ENCODE results near the gene FOXE1. TPM values are rescaled to one million over a fixed set of nuclear protein-coding genes. Genes with fewer than 3 reads are reported as not detected.

The FOXE1 gene
- total and polyA plus RNA-seq, 2 experiments from 2014 or later, result 0.45 TPM; not detected in 1

- no peak for TF ChIP-seq ZNF462 (CRISPR knock-in tag; IDR thresholded peaks at IDR 0.05)
- no peak for TF ChIP-seq ZNF114 (CRISPR knock-in tag; IDR thresholded peaks at IDR 0.05)
- no peak for TF ChIP-seq ZNF331 (CRISPR knock-in tag; IDR thresholded peaks at IDR 0.05; ENCODE audit: low read depth)
- no peak for TF ChIP-seq EZH2phosphoT487 (IDR thresholded peaks at IDR 0.05; ENCODE audit: unreplicated experiment)
- TF ChIP-seq CREB1 (CRISPR knock-in tag; IDR thresholded peaks at IDR 0.05; ENCODE audit: low read depth), result no peak
- TF ChIP-seq, protein P1, sequence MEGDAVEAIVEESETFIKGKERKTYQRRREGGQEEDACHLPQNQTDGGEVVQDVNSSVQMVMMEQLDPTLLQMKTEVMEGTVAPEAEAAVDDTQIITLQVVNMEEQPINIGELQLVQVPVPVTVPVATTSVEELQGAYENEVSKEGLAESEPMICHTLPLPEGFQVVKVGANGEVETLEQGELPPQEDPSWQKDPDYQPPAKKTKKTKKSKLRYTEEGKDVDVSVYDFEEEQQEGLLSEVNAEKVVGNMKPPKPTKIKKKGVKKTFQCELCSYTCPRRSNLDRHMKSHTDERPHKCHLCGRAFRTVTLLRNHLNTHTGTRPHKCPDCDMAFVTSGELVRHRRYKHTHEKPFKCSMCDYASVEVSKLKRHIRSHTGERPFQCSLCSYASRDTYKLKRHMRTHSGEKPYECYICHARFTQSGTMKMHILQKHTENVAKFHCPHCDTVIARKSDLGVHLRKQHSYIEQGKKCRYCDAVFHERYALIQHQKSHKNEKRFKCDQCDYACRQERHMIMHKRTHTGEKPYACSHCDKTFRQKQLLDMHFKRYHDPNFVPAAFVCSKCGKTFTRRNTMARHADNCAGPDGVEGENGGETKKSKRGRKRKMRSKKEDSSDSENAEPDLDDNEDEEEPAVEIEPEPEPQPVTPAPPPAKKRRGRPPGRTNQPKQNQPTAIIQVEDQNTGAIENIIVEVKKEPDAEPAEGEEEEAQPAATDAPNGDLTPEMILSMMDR (conservative IDR thresholded peaks at IDR 0.05; ENCODE audit: low read depth in 2 of 2), result no peak
- no peak for TF ChIP-seq JUNB (IDR thresholded peaks at IDR 0.05; ENCODE audit: unreplicated experiment)
Observed at GRCh38 chr9:97860451-97861147, 7.6 kb downstream of the FOXE1 start (continued).

DNA sequence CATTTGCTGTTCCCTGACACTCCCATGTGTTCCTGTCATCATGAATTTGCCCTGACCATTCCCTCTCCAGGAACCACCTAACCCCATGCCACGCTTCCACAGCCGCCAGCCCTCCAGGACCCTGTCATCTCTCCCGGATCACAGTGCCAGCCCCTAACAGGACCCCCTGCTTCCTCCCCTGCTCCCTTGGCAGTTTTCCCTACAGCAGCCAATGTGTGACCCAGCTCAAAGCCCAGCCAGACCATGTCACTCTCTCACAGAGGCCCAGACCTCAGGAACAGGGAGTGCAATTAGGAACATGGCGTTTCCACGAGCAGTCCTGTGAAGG is 8.1 kb downstream of the FOXE1 start:
- H3K9me2 ChIP-seq (ENCODE audit: insufficient read depth), result no peaks in the 10 kb centered on the region
- Mint-ChIP-seq H3K27ac (no peak overlapping the region), H3K4me1 (peaks cover 12% of the 10 kb centered on the region), H3K36me3 (ENCODE audit: low read depth) (no peaks in the 10 kb centered on the region), H3K4me3 (no peak overlapping the region), H3K27me3 (ENCODE audit: insufficient read depth, low read depth, poor library complexity) (peaks cover 69% of the 10 kb centered on the region), H3K9me3 (peaks cover 2% of the 10 kb centered on the region; the same call in 2 of the 3 replicates)
- H4K20me1 ChIP-seq (replicated peaks; ENCODE audit: insufficient read depth), result peaks cover 13% of the 10 kb centered on the region
- no peaks in the 10 kb centered on the region for H3K79me2 ChIP-seq (replicated peaks; ENCODE audit: insufficient read depth)
- DNase-seq (ENCODE audit: low spot score), result no peak
- peaks cover 6% of the 10 kb centered on the region; the same call in 1 of the 2 replicates for H3F3A ChIP-seq (replicated peaks; ENCODE audit: low read depth)
- H3K27ac ChIP-seq (ENCODE audit: low read depth), result no peak overlapping the region
- no peak overlapping the region for H2AFZ ChIP-seq
- H3K27me3 ChIP-seq (ENCODE audit: insufficient read depth), result peaks cover 89% of the 10 kb centered on the region
- H3K4me1 ChIP-seq (ENCODE audit: insufficient read depth), result peaks cover 17% of the 10 kb centered on the region
- H3K36me3 ChIP-seq (ENCODE audit: insufficient read depth), result no peaks in the 10 kb centered on the region
- H3K4me3 ChIP-seq, result no peak overlapping the region
- no peak for ATAC-seq
- H3K4me2 ChIP-seq, result no peak overlapping the region
- TF ChIP-seq, protein P2, sequence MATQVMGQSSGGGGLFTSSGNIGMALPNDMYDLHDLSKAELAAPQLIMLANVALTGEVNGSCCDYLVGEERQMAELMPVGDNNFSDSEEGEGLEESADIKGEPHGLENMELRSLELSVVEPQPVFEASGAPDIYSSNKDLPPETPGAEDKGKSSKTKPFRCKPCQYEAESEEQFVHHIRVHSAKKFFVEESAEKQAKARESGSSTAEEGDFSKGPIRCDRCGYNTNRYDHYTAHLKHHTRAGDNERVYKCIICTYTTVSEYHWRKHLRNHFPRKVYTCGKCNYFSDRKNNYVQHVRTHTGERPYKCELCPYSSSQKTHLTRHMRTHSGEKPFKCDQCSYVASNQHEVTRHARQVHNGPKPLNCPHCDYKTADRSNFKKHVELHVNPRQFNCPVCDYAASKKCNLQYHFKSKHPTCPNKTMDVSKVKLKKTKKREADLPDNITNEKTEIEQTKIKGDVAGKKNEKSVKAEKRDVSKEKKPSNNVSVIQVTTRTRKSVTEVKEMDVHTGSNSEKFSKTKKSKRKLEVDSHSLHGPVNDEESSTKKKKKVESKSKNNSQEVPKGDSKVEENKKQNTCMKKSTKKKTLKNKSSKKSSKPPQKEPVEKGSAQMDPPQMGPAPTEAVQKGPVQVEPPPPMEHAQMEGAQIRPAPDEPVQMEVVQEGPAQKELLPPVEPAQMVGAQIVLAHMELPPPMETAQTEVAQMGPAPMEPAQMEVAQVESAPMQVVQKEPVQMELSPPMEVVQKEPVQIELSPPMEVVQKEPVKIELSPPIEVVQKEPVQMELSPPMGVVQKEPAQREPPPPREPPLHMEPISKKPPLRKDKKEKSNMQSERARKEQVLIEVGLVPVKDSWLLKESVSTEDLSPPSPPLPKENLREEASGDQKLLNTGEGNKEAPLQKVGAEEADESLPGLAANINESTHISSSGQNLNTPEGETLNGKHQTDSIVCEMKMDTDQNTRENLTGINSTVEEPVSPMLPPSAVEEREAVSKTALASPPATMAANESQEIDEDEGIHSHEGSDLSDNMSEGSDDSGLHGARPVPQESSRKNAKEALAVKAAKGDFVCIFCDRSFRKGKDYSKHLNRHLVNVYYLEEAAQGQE (IDR thresholded peaks at IDR 0.05; ENCODE audit: unreplicated experiment), result no peak
- TF ChIP-seq NANOG (IDR thresholded peaks at IDR 0.05; ENCODE audit: borderline replicate concordance) (no peak), CREB1 (CRISPR knock-in tag; IDR thresholded peaks at IDR 0.05; ENCODE audit: low read depth) (no peak), EZH2 (IDR thresholded peaks at IDR 0.05; ENCODE audit: low read depth, unreplicated experiment) (no peak)
- TF ChIP-seq, protein P1 (conservative IDR thresholded peaks at IDR 0.05; ENCODE audit: low read depth in 2 of 2), result no peak
